ENCODE data around the gene ATXN7L2.

ATXN7L2 gene

GRCh38 chr1:109517337-109517736 is 33.6 kb downstream of the ATXN7L2 start:
- TF ChIP-seq EP300 (IDR thresholded peaks at IDR 0.05; ENCODE audit: borderline replicate concordance) (no peak), RAD21 (IDR thresholded peaks at IDR 0.05; ENCODE audit: low read depth) (no peak), CEBPB (IDR thresholded peaks at IDR 0.05) (no peak), TCF12 (IDR thresholded peaks at IDR 0.05; ENCODE audit: low read depth) (no peak), FOXM1 (IDR thresholded peaks at IDR 0.05; ENCODE audit: borderline replicate concordance, low read depth) (no peak), CREB1 (IDR thresholded peaks at IDR 0.05; ENCODE audit: low read depth) (no peak), REST (IDR thresholded peaks at IDR 0.05; ENCODE audit: low read depth) (no peak), TAF1 (IDR thresholded peaks at IDR 0.05; ENCODE audit: low read depth) (no peak), YY1 (IDR thresholded peaks at IDR 0.05; ENCODE audit: low read depth) (no peak)
- TF ChIP-seq, protein P1, sequence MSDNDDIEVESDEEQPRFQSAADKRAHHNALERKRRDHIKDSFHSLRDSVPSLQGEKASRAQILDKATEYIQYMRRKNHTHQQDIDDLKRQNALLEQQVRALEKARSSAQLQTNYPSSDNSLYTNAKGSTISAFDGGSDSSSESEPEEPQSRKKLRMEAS (IDR thresholded peaks at IDR 0.05): no peak

DNA sequence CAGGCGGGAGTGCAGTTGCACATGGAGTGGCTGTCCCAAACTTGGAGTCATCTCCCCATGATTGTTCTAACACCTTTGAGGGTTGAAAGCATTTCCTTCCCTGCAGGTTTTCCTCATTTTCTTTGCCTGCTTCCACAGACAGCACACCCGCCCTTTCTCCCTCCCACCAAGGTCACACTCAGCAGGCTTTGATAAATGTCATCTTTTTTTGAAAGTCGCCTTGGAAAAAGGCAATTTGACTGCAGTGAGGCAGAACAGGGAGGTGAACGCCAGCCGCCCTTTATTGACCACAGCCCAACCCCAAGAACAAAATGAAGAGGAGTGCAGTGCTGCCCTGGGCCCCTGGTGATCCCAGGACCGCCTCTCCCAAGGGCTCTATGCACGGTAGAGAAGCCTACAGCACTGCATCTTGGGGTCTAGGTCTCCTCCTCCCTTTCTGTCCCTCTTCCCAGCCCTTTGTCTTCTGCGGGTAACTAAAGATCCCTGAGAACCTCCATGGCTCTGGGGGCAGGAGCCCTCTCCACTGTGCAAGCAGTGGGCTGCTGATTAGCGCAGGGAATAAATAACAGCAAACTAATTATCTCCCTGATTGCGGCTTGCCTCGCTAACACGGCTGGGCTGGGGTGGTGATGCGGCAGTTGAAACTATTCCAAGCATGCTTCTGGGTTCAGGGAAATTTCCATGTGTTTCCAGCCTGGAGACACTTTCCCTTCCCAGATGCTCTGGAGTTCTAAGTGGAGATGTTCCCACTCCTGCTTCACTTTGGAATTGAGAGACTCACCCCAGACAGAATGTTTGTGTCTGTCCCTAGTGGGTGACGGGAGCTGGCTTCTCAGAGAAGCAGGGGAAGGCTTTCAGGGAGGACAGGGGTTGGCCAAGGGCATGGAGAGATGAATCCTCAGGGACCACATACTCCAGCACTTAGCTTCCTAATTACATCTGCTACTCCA is 37.6 kb downstream of the ATXN7L2 start:
- TF ChIP-seq TAF1 (IDR thresholded peaks at IDR 0.05; ENCODE audit: low read depth): no peak
- TF ChIP-seq USF1 (IDR thresholded peaks at IDR 0.05): no peak
- TF ChIP-seq ZBTB7A (IDR thresholded peaks at IDR 0.05; ENCODE audit: low read depth): no peak
- TF ChIP-seq YY1 (IDR thresholded peaks at IDR 0.05; ENCODE audit: low read depth): no peak
- TF ChIP-seq CREB1 (IDR thresholded peaks at IDR 0.05; ENCODE audit: low read depth): no peak

DNA sequence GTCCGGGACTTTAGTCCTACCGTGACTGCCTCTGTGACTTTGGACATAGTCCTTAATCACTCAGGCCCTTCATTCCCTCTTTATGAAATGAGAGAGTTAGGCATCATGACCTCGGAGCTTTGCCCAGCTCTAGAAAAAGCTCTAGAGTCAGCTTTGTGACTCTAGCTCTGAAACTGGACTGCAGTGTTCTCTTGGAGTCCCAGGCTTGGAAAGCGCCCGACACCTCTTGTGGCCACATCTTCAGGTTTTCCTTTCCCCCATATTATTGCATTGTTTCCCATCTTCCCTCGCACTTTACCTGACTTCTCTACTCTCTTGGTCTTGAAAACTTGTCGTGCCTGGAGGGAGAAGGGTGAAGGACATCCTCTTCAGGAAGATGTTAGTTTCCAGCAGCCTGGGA is 38.3 kb downstream of the ATXN7L2 start:
- TF ChIP-seq FOXM1 (IDR thresholded peaks at IDR 0.05; ENCODE audit: borderline replicate concordance, low read depth) (no peak), TCF12 (IDR thresholded peaks at IDR 0.05; ENCODE audit: low read depth) (no peak), USF1 (IDR thresholded peaks at IDR 0.05) (no peak)

GRCh38 chr1:109523706-109524105 is 40.0 kb downstream of the ATXN7L2 start:
- TF ChIP-seq EP300 (IDR thresholded peaks at IDR 0.05; ENCODE audit: borderline replicate concordance) (no peak), CEBPB (IDR thresholded peaks at IDR 0.05) (no peak), REST (IDR thresholded peaks at IDR 0.05; ENCODE audit: low read depth) (no peak), YY1 (IDR thresholded peaks at IDR 0.05; ENCODE audit: low read depth) (no peak), CREB1 (IDR thresholded peaks at IDR 0.05; ENCODE audit: low read depth) (no peak), ZBTB7A (IDR thresholded peaks at IDR 0.05; ENCODE audit: low read depth) (no peak), USF1 (IDR thresholded peaks at IDR 0.05) (no peak), RAD21 (IDR thresholded peaks at IDR 0.05; ENCODE audit: low read depth) (no peak), FOXM1 (IDR thresholded peaks at IDR 0.05; ENCODE audit: borderline replicate concordance, low read depth) (no peak), TEAD4 (IDR thresholded peaks at IDR 0.05) (no peak), TCF12 (IDR thresholded peaks at IDR 0.05; ENCODE audit: low read depth) (no peak), EGR1 (IDR thresholded peaks at IDR 0.05) (no peak), NFIC (IDR thresholded peaks at IDR 0.05) (no peak), TAF1 (IDR thresholded peaks at IDR 0.05; ENCODE audit: low read depth) (no peak)
- TF ChIP-seq, protein P1 (IDR thresholded peaks at IDR 0.05): no peak

GRCh38 chr1:109527098-109527811 is 43.5 kb downstream of the ATXN7L2 start:
- TF ChIP-seq ZBTB7A (IDR thresholded peaks at IDR 0.05; ENCODE audit: low read depth) (no peak), EP300 (IDR thresholded peaks at IDR 0.05; ENCODE audit: borderline replicate concordance) (no peak), REST (IDR thresholded peaks at IDR 0.05; ENCODE audit: low read depth) (no peak), TAF1 (IDR thresholded peaks at IDR 0.05; ENCODE audit: low read depth) (no peak), RAD21 (IDR thresholded peaks at IDR 0.05; ENCODE audit: low read depth) (no peak), TCF12 (IDR thresholded peaks at IDR 0.05; ENCODE audit: low read depth) (no peak), TEAD4 (IDR thresholded peaks at IDR 0.05) (no peak)

Data from Ishikawa (cell line).